Coronary artery (tissue), 2 donors: ENCODE results near the gene ATXN1.

ENCODE experiments used
- DNase-seq: peaks from one replicate; pipeline ENCODE4 v3.0.0-alpha.2; 2017; ENCODE audit warnings: low spot score
- H3K27ac ChIP-seq, 2 donors: fragments of 200-600 bp; sonication (generic); one replicate each; pipeline ENCODE4 v1.5.1; 2016 to 2019
- H3K4me3 ChIP-seq: fragments of 200-600 bp; sonication (generic); 2 replicates; pipeline ENCODE4 v1.5.1; 2016; ENCODE audit warnings: mild to moderate bottlenecking, moderate library complexity
- TF ChIP-seq, protein P1 (sequence below): fragments of 200-600 bp; sonication (generic); IDR thresholded peaks from one replicate; pipeline ENCODE4 v1.5.1; 2019; ENCODE audit warnings: antibody characterized with exemption

The ATXN1 gene

GRCh38 chr6:16647422-16647821 is 113.8 kb downstream of the ATXN1 start:
- TF ChIP-seq, protein P1, sequence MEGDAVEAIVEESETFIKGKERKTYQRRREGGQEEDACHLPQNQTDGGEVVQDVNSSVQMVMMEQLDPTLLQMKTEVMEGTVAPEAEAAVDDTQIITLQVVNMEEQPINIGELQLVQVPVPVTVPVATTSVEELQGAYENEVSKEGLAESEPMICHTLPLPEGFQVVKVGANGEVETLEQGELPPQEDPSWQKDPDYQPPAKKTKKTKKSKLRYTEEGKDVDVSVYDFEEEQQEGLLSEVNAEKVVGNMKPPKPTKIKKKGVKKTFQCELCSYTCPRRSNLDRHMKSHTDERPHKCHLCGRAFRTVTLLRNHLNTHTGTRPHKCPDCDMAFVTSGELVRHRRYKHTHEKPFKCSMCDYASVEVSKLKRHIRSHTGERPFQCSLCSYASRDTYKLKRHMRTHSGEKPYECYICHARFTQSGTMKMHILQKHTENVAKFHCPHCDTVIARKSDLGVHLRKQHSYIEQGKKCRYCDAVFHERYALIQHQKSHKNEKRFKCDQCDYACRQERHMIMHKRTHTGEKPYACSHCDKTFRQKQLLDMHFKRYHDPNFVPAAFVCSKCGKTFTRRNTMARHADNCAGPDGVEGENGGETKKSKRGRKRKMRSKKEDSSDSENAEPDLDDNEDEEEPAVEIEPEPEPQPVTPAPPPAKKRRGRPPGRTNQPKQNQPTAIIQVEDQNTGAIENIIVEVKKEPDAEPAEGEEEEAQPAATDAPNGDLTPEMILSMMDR, result no peak
- no peak overlapping the region for H3K4me3 ChIP-seq
- no peak overlapping the region for H3K27ac ChIP-seq
- DNase-seq, result no peak

- TF ChIP-seq, protein P1, result no peak
- H3K27ac ChIP-seq, result no peak overlapping the region
- H3K4me3 ChIP-seq, result no peak overlapping the region
- no peak for DNase-seq
These were observed 116.6 kb downstream of the ATXN1 start for GRCh38 chr6:16644540-16645250.

DNA sequence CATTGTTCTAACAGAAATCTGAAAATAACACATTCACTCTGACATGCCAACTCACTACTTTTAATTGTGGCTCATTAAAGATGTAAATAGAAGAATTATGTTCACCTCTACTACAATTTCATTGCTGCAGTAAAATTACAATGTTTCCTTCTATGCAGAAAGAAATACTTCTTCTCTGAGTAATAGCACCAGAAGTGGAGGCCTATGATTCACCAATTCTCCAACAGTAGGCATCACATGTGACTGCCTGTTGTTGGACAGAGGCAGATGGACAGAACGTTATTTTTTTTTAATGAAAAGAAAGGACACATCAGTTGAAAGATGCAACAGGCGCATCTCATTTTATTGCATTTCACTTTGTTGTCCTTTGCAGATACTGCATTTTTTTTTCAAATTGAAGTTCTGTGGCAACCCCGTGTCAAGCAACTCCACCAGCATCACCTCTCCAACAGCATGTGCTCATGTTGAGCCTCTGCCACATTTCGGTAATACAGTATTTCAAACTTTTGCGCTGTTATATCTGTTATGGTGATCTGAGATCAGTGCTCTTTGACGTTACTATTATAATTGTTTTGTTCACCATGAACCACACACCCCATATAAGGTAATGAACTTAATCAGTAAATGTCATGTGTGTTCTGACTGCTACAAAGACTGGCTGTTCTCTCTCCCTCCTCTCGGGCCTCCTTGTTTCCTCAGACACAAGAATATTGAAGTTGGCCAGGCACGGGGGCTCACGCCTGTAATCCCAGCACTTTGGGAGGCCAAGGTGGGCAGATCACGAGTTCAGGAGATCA is 121.4 kb downstream of the ATXN1 start:
- TF ChIP-seq, protein P1, result no peak
- DNase-seq, result no peak
- Histone ChIP-seq H3K27ac (no peak overlapping the region), H3K4me3 (no peak overlapping the region)

DNA sequence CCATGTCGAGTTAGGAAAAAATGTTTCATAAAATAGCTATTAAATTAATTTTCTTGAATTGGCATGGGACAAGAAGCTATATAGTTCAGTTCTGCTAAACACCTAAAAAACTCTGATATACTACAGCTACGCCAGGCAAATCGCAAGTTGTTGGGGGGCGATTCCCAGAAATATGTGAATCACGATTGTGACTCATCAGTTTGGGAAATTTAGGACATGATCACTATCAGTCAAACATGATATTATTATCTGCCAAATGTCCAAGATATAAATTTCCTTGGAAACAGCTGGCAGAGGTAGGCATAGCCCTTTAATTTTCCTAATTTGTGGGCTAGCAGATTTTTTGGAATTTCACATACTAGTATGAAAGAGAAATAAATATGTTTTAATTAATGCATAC is 123.6 kb downstream of the ATXN1 start:
- no peak for DNase-seq
- Histone ChIP-seq H3K4me3 (no peak overlapping the region), H3K27ac (no peak overlapping the region)
- TF ChIP-seq, protein P1, result no peak

DNA sequence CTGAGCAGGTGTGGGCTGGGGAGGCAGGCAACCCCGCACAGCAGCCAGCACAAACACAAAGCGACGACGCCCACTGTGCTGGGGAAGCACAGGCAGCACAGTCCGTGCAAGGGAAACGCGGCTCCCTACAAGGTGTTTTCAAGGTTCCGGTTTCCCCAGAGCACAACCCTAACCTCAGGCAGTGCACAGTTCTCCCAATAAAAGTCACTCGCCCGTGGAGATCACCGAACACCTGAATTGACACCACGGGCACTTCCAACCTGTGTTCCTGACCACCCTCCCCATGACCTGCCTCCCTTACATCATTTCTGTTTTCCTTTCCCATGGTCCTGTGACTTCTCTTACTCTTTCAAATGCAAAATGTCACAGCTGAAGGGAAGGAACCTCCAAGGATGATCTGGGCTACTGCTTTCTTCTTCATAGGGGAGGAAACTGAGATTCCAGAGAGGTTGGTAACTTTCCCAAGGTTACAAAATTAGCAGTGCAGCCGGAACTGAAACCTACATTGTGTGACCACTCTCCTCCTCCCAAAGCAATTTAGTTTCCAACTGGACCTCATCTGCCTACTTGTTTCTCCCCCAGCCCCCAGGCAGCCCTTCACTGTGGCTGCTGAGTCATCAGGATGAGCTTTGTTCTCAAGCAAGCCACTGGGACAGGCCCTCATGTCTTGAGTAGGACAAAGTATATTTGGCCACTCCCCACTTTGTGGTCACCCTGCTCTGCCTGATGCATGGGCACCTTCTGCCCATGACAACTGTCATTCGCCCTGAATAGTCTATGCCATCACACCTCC is 125.3 kb downstream of the ATXN1 start:
- TF ChIP-seq, protein P1, result no peak
- H3K4me3 ChIP-seq, result no peak overlapping the region
- DNase-seq, result no peak
- H3K27ac ChIP-seq, result no peak overlapping the region

GRCh38 chr6:16635291-16635809 is 125.9 kb downstream of the ATXN1 start:
- TF ChIP-seq, protein P1, result no peak
- Histone ChIP-seq H3K4me3 (no peak overlapping the region), H3K27ac (no peak overlapping the region)
- DNase-seq, result no peak
